ENCODE results near the gene AJAP1.

DNA sequence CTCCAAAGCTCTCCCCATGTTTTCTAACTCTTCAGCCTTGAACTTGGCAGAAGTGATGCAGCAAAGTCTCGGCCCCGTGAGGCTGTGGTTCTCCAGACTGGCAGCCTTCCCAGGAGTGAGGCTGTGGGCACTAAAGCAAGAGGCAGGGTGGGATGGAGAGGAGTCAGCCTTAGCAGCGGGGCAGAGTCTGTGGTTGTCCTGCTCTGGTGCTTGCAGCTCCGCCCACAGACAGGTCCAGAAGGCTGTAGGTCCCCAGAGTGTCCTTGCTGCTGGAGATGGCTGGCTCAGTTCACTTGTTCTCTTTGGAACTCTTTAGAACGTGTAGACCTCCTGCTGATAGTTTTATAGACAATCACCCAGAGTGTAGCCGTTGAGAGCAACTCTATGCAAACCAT, 142.6 kb downstream of the AJAP1 start:
- TF ChIP-seq CTCF (IDR thresholded peaks at IDR 0.05 in 2 of 3, conservative IDR thresholded peaks at IDR 0.05 in 1 of 3; ENCODE audit: control insufficient read depth in 2 of 3, extremely low read depth in 1 of 3, insufficient read depth in 1 of 3, low read depth in 3 of 3, low read length in 3 of 3) (no peak), SIN3A (IDR thresholded peaks at IDR 0.05; ENCODE audit: low read depth, low read length) (no peak), SRF (IDR thresholded peaks at IDR 0.05; ENCODE audit: low read depth in 2 of 2, low read length in 2 of 2) (no peak), JUND (IDR thresholded peaks at IDR 0.05; ENCODE audit: low read depth, low read length) (no peak), CHD2 (IDR thresholded peaks at IDR 0.05; ENCODE audit: borderline replicate concordance, low read depth, low read length) (no peak), TAF1 (IDR thresholded peaks at IDR 0.05; ENCODE audit: borderline replicate concordance, low read depth, low read length) (no peak), JUNB (IDR thresholded peaks at IDR 0.05) (no peak), CREB1 (IDR thresholded peaks at IDR 0.05; ENCODE audit: low read depth) (no peak), YY1 (IDR thresholded peaks at IDR 0.05; ENCODE audit: low read depth, low read length) (no peak)
